Ecto neural progenitor cell (in vitro differentiated cells): ENCODE data around the gene S100A10.

Source experiments
- DNase-seq: peaks from one replicate; pipeline ENCODE4 v3.0.0-alpha.2; 2018; ENCODE audit warnings: low spot score

S100A10 gene

DNA sequence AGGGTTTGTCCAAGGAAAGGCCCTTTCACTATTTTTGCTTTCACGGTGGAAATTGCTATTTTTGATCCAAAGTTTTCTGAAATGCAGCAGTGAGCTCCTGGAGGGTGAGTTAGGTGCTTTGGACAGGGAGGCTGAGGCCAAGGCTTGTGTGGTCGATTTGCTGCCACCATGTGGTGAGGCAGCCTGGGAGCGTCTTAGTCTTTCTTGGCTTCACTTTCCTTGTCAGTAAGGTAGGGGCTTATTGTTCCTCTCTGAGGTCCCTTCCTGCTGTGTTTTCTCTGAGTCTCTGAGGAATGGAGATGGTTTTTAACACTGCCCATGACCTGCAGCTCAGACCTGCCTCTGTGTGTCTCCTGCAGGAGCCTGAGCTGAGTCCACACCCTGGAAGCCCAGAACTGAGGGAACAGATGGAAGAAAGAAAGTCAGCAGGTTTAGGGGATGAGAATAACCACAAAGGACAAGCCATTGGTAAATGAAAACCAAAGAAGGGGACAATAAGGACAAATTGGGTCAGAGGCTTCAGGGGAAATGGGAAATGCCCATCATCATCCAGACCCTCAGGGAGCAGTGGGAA, 20.1 kb upstream of the S100A10 start:
- DNase-seq, result peak; percentile 67

DNA sequence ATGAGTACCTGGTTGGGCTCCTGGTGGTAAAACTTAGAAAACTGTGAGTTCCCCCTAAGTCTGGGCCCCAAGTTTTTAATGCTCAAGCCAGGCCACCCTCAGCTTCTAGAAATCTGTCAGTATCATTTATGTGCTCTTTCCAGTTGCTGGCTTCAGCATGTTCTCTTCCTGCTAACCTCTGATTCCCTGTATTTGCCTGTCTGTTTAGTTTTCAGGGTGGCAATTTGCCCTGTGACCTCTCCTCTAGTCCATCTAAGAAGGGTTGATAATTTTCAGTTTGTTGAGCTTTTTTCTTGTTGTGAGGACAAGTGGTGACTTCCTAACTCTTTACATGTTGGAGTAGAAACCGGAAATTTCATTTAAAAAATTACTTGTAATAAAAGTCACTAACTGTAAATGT, 16.0 kb upstream of the S100A10 start:
- DNase-seq, result no peak

DNA sequence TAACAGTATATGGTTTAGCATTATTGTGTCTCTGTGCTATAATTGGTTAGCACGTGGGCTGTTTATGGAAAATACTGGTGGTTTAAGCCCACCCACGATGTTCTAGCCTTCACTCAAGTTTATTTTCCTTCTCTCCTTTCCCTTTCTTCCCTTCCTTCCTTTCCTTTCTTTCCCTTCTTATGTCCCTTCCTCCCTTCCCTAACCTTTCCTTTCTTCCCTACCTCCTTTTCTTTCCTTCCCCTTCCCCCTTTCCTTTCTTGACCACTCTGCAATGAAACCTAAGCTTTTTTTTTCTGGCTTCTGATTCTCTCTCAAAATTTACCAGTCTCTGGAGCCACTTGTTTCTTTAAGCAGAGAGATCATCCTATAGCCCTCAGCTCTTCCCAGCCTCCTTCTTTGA, 13.4 kb upstream of the S100A10 start:
- no peak for DNase-seq

DNA sequence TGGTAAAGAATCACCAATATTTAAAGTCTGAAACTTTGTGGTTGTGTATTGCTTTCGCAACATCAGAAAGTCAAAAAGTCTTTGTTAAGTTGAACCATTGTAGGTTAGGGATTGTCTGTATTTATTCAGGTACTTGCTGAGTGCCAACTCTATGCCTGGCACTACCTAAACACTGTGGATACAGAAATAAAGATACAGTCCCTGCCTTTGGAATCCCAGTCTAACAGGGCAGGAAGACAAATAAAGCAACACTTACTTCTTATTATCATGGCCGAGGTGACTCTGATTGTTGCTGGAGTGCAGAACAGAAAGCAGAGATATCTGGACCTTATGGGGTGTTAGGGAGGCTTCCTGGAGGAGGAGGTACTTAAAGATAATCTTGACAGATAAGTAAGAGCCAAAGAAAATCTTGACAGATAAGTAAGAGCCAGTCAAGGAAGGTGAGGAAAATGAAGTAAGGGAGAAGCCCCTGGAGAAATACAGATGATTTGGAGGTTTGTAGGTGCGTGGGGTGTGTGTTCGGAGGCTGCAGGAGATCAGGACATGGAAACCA, 11.8 kb upstream of the S100A10 start:
- DNase-seq, result no peak

DNA sequence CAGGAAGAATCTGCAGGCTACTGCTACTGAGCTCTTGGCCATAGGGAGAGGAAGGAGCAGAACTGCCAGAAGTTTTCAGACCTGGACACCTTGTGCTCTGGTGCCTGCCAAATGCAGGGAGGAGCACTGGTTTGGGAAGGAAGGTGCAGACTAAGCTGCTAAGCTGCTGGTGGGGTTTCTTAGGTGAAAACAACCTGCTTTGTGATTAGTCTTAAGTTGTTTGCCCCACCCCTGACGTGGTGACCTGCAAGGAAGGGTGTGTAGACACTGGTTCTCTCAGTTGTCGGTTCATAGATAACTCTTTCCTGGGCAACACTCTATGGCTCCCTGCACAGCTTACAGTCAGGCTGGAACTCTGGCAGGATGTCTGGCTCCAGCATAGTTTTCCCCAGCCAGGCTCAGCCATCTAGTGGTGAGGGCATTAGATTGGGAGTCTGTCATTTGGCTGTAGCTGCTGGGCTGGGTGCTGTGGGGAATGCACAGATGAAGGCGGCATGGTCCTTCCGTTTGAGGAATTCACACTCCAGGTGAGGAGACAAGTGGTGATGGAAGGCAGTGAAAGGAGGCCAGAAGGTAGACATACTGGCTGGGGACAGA, 10.3 kb upstream of the S100A10 start:
- DNase-seq, result no peak

DNA sequence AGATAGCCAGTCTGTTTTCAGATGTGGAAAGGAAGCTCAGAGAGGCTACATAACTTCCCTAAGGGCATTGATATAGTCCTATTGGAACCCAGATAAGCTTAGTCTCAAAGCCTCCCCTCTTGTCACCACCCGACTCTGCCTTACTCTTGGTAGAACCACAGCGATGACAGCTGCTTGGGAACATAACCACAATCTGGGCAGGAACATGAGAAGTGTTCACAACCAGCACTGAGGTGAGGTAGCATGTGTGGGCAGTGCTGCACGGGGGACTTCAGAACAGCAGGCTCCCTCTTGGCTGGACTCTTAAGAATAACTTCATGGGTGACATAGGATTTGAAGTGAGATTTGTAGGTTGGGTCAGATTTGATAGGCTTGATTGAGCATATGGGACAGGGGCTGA, 9.3 kb upstream of the S100A10 start:
- no peak for DNase-seq

DNA sequence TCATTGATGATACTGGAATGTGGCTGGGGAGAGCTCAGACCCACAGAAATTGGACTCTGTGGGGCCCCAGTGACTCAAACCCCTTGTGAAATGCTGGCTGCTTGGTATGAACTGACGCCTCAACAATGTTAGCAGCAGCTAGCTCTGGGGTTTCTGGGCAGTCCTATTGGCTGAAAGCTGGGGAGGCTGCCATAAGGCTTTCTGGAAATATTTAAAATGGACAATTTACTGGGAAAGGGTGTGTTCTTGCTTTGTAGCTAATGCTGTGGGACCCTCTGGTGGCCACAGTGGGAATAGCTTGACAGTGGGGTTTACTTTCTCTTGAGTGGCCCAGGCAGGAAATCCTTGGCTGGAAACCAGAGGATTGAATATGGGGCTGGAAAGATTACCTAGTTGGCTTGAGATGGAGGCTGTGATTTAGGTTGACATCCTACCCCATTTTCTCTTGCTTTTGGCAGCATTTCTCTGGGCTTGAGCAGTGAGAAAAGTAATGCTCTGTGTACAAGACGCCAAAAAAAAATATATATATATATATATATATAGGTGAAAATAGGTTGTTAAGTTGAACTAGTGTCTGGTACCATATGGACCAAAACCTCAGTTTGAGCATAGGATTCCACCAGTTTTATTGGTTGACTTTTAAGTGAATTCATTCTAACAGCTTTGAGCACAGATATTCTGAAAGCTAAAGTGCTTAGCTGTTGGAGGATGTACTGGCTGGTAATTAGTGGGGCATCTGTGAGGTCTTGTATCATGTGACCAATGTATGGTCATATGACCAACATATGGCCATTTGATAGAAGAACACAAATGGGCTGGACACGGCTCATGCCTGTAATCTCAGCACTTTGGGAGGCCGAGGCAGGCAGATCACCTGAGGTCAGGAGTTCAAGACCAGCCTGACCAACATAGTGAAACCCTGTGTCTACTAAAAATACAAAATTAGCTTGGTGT, 8.2 kb upstream of the S100A10 start:
- peak; percentile 83 for DNase-seq

DNA sequence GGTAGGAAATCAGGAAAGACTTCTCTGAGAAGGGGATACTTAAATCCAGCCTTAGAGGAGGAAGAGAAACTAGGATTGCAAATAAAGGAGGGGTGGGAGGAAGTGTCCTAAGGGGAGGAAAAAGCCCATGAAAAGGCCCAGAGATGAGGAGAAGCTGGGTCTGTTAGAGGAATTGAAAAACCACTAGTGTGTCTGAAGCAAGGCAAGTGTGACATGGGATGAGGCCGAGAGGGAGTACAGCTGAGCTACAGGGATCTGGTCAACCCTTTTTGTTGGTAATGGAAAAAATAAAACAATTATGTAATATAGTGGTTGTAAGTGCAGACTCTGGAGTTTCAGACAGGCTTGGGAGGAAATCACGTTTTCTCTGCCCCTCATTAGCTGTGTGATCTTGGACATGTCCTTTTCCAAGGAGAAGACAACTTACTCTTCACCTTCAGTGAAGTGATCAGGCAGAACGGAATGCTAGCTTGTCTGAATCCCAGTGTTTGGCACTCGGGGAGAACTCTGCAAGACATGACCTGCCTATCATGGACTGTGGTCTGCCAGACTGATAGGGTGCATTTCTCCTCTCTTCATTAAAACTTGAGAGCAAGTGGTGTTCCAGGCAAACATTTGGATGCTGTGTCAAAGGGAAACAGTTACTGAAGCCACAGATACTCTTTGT, 7.4 kb upstream of the S100A10 start:
- no peak for DNase-seq

DNA sequence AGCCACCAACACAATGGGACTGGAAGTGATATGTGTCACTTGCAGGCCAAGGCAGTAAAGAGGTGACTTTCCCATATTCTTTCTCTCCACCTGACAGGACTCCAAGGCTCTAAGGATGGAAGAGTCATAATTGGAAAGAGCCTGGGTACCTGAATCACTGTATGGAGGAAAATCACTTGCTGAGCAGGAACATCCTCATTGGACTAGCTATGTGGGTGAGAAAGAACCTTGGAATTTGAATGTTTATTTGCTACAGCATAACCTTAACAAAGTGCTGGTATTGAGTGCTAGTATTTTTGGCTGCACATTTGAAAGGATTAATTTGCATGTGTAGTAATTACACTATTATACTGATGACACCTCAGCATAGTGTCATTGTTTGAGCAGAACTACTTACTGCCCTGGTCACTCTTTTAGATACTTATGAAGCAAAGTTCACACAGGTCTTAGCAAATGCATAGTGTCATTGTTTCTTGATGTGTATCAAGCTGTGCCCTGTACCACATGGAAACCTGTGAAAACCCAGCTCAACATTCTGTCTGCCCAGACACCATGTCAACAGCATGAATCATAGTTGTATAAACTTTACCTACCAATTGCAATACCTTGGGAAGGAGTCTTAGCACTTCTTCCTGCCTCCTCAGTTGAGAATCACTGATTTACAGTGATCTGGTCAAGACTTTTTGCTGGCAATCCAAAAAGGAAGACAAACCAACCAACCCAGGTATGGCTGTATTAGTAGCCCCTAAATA, 5.1 kb upstream of the S100A10 start:
- no peak for DNase-seq

DNA sequence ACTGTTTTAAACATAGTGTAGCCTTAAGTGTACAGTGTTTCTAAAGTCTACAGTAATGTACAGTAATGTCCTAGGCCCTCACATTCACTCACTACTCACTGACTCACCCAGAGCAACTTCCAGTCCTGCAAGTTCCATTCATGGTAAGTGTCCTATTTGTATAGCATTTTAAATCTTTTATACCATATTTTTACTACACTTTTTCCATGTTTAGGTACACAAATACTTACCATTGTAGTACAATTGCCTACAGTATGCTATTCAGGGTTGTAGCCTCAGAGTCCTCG, 3.6 kb upstream of the S100A10 start:
- DNase-seq, result no peak

DNA sequence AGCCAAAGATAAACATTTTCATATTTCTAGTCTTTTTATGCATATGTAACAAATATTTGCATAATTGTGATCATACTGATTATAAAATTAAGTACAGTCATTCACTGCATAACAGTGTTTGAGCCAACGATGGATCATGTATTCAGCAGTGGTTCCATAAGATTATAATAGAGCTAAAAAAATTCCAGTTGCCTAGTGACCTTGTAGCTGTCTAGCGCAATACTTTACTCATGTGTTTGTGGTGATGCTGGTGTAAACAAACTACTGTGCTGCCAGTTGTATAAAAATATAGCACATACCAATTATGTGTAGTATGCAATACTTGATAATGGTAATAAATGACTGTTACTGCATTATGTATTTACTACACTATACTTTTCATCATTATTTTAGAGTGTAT, 2.1 kb upstream of the S100A10 start:
- no peak for DNase-seq

DNA sequence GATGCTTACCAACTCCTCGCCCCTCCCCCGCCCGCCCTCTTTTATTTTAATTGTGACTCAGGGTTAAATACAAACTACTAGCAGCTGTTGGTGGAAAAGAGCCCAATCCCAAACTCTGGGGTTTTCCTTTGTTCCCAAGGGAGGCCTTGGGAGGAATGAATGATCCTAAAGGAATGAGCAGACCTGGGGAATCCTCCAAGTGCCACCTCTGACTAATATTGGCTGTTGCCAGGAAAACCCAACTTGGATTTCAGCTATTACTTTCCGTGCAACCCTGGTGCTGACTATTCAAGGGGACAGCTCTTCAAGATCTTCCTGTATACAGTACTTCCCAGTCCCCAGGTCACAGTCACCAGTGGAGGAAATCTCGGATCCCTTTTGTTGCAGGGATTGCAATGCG, 1.3 kb upstream of the S100A10 start:
- DNase-seq, result no peak

DNA sequence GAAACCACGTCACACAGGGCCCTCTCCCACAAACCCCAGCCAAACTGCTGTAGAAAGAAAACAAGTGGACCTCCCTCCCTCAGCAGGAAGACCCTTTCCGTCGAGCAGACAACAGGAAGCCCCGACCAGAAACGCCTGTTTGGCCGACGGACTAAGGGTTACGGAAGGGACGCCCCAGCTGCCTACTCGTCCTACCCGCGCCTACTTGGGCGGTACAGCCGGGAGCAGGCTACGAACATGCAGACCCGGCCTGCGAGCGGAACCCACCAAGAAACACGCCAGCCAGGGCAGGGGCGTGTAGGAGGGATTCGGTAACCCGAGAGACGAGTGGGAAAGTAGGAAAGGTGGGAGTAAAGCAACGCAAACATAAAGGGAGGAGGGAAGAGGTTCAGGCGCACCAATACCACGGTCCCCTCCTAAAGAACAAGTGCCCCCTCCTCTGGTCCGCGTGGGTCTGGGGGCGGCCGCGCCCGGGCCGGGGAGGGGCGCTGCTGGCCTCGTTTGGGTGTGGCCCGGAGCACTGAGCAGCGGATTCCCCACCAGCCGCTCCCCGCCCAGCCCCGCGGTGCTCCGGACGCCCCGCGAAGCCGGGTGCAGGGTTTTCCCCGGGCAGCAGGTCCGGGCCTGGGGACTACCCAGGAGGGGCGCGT, 450 bp downstream of the S100A10 start:
- DNase-seq, result peak; percentile 56

DNA sequence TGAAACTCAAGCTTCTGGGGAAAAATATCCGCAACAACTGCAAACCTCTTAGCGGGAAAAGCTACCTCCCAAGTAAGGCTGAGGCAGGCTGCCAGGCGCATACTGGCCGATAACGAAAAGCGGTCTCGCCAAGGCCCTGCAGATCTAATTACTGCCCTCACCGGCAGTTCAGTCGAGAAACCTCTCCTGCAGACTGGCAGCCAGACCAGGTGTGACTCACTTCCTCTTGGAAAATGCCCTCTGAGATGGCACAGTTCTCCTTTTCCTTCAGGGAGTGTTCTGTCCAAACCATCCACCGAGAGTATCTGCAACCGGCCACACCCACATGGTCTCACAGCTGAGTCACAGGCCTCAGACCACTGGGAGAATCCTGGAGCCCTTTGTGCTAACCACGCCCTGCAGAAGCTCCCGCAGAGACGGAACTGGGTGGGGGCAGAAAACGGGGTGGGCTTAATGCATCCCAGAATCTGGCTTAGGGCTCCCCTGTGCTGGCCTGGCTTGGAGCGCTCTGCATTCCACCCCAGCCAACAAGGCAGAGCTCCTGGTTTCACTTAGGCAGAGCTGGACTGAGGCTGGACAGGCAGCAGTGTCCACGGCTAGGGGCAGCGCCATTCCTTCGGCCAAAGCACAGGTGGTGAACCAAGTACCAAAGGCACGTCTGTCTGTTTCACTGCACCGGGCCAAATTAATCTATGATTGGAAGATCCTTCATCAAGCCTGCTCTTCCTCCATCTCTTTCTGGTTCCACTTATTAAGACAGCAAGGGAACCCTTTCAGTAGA, 1.2 kb downstream of the S100A10 start:
- peak; percentile 62 for DNase-seq

DNA sequence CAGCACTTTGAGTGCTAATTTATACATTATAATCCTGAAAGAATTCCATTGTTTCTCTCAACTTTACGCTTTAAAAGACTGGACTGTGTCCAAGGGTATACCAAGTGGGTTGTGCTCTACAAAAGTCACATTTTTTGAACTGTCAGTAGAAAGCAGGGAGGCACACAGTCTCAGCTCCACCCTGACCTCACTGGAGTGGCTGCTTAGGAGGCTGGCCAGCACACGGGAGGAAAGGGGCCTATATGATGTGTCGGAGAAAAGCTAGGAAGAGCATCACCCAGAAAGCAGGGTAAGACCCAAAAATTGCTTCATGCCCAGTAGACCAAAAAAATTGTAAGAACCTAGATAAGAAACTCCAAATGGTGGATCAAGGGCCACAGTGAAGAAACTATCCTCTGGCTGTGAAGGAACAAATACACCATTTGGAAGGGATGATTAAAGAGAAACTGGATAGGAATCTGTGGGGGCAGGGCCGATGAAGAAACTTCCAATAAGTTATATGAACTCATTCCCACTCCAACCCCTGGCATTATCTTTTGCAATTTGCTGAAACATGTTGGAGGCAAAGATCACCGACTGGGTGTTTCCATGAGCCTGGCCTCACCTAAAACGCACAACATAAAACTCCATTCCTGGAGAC, 1.9 kb downstream of the S100A10 start:
- no peak for DNase-seq

DNA sequence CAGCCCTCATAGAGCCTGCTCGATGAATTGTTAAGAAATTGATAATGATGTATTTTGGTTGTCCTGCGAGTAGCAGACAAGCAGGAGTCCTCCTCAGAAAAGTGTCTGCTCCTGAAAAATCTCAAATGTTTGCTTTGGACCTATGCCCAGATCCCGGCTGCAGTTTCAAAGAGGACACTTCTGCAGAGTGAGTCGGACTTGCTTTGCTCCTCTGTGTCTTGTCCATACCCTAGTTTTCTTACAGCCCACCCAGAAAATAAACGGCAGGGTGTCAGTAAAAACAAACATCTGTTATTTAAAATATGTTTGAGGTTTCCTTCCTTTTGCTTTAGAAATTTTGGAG, 2.8 kb downstream of the S100A10 start:
- DNase-seq, result no peak

DNA sequence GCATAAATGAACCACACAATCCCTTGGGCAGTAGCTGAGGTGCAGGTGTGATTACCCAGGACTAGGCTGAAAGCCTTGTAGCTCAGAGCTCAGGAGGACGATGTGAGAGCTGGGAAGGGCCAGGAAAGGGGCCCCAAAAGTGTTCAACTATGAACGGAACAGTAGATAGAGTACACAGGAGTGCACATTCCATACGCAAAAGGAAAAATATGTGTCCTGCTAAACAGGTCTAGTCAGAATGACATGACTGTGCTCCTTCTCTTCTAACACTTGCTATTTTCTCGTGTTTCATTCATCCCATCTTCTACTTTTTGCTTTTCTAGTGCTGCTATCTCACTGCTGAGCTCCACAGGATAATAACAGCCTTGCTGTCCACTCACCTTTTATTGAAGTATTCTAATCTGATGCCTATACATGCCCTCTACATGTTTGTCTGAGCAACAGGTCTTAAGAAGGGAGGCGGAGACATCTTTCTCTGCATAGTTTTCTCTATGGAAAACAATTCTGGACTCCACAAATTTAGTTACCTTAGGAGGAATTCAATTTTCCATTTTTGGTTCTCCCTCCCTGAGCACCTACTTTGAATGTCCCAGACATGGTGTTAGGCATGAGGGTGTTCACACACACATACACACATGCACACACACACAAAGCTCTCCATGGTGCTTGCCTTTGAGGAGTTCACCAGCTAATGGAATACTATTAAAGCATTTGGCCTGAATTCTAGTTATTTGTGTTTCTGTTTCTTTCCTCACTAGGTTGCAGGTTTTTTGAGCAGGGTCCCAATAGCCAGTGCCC, 3.4 kb downstream of the S100A10 start:
- no peak for DNase-seq

DNA sequence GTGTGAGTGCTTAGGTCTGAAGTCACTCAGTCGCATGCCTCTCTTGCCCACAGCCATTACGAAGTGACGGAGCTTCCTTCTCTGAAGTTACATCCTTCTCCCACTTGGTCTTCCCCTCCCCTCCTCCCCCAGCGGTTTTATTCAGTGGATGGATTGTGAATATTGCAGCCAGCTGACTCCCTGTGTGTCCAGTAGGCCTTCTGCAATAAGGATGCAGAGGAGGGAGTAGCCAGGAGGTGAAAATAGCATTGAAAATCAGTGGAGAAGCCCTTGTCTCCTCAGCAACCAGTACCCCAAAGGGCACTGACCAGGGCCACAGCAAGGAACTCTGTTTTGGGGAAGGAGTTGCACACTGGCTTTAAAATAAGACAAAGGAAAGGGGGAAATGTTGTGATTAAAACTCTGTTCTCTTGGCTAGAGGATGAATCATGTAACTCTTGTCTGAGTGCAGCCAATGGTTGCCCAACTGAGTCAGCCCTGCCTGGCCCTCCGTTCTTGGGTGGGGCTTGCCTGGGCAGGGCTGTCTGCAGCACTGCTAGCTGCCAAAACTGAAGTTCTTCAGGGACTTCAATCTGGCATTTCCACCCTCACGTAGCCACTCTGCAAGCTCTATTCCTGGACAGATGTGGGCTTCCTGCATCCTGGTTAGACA, 4.3 kb downstream of the S100A10 start:
- DNase-seq, result no peak

DNA sequence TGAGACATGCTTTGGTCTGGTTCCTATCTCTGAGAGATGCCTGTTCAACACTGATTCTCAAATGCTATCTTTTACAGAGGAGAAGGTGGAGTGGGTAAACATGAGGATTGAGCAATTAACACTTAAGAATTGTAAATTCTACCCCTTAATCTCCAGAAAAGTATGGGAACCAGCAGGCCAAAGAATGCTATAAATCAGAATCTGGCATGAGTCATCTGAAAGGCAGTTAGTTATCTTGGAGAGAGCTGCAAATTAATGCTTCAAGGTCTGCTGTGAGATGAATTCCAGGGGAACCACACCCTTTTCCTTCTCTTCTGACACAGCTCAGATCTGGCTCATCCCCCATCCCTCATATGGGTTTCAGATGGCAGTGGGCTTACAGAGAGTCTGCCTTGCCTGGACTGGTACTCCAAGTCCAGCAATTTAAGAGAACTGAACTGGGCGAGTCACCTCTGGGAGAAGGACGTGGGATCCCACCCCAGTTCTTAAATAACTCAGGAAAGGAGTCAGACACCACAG, 5.2 kb downstream of the S100A10 start:
- no peak for DNase-seq
